Natural killer cell treated with Interleukin-12 subunit alpha and Interleukin-12 subunit beta and Interleukin-15 and Interleukin-18, amount 100 ng/mL, for 72 hours (primary cell): ENCODE results near the gene ZNF385B. TPM values are rescaled to one million over a fixed set of nuclear protein-coding genes. Genes with fewer than 3 reads are reported as not detected.

Experiments
- ATAC-seq, 2 donors: fragments of 150-1000 bp; cut with Tn5 transposase in 1 of 2; sonication (Bioruptor Pico), chemical (Tn5 transposase) in 1 of 2; 2 replicates each; pipeline ENCODE4 v1.10.0; 2021
- DNase-seq: peaks from one replicate; pipeline ENCODE4 v3.0.0; 2022; ENCODE audit warnings: low spot score
- H3K27ac Mint-ChIP-seq, 2 donors: 1 replicate in 1 of 2; 2 replicates in 1 of 2; pipeline ENCODE4 v1.8.0; 2022; ENCODE audit warnings: mixed read lengths in 2 of 2, mild to moderate bottlenecking in 1 of 2, moderate library complexity in 1 of 2
- H3K27me3 Mint-ChIP-seq, 2 donors: 1 replicate in 1 of 2; 2 replicates in 1 of 2; pipeline ENCODE4 v1.8.0; 2022; ENCODE audit warnings: mixed read lengths in 2 of 2
- H3K36me3 Mint-ChIP-seq: one replicate; pipeline ENCODE4 v1.8.0; 2022; ENCODE audit warnings: mixed read lengths
- H3K4me1 Mint-ChIP-seq, 2 donors: 1 replicate in 1 of 2; 2 replicates in 1 of 2; pipeline ENCODE4 v1.8.0; 2022; ENCODE audit warnings: low read depth in 2 of 2, mixed read lengths in 2 of 2, mild to moderate bottlenecking in 1 of 2
- H3K4me3 Mint-ChIP-seq: one replicate; pipeline ENCODE4 v1.8.0; 2022; ENCODE audit warnings: mixed read lengths
- H3K9me3 Mint-ChIP-seq: 2 replicates; pipeline ENCODE4 v1.8.0; 2022; ENCODE audit warnings: mixed read lengths
- total RNA-seq, 2 donors: library from RNA; stranded (reverse); gene quantifications; one replicate each; pipeline ENCODE4 v1.2.3, GENCODE V29; 2022

ZNF385B gene
- total RNA-seq, 2 donors from 2014 or later: not detected

DNA sequence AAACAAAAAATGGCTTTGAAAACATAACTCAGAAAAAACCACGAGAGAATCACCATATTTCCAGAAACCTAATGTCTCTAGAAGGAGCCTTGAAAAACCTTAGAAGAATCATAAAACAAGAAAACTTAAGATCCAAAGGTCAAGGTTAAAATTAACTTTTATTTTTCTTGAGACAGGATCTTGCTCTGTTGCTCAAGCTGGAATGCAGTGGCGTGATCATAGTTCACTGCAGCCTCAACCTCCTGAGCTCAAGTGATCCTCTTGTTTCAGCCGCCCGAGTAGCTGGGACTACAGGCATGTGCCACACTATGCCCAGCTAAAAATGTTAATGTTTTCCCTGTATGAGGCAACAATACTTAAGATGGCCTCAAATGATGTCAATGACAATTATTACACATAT lies 342.6 kb downstream of the ZNF385B start:
- Mint-ChIP-seq H3K36me3 (no peaks in the 10 kb centered on the region), H3K27me3 (no peaks in the 10 kb centered on the region), H3K9me3 (no peaks in the 10 kb centered on the region), H3K4me3 (no peak overlapping the region), H3K27ac (no peak overlapping the region), H3K4me1 (no peaks in the 10 kb centered on the region)
- ATAC-seq: no peak
- no peak for DNase-seq

DNA sequence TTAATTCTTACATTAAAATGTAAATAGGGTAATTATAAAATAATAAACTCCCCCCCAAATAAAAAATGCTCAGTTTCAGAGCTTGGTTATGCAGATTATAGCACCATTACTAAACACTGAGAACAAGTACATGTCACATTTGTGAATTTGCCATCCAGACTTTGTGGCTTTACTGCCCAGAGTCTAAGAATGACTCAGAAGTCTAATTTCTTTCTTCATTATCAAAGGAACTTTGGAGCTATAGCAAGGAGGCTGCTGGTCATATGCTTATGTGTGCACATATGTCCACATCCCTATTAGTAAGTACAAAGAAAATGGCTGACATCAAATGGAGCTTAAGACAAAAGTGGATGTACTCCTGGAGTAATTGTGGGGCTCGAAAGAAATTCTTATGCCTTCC lies 348.2 kb downstream of the ZNF385B start:
- Mint-ChIP-seq H3K4me3 (no peak overlapping the region), H3K9me3 (no peaks in the 10 kb centered on the region), H3K4me1 (no peaks in the 10 kb centered on the region), H3K27me3 (no peaks in the 10 kb centered on the region), H3K36me3 (no peaks in the 10 kb centered on the region), H3K27ac (no peak overlapping the region)
- DNase-seq: no peak
- no peak for ATAC-seq

DNA sequence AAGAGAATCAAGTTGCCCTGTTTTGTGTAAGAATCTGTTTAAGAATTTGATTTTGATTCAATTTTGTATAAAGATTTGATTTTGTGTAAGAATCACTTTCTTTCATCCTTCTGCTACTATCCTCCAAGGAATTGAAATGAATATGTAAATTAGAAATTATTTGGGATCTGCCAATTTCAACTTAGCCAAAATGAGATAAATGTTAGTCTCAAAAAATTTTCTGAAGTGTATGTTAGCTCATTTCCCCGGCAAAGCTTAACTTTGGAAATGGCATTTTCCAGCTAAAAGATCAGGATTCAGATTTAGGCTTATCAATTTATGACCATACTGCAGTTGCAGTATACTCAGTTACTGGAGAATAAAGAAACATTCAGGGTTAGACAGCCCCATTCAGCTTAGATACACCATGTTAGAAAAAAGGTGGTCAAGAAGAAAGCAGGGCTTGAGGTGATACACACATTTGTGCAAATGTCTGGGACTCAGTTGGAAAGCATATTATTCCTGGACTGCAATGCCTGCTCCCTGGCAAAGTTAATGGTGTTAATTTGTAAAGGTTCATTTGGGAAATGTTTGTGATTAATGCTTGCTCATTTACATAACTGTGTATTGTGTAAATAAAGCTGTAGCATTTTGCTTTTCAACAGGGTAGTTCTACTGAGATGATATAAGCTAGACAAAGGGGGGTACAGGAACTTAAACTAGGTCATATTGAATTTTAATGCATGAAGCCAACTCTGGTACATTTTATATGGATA lies 349.0 kb downstream of the ZNF385B start:
- Mint-ChIP-seq H3K27ac (no peak overlapping the region), H3K4me1 (no peaks in the 10 kb centered on the region), H3K36me3 (no peaks in the 10 kb centered on the region), H3K27me3 (no peaks in the 10 kb centered on the region), H3K4me3 (no peak overlapping the region), H3K9me3 (no peaks in the 10 kb centered on the region)
- DNase-seq (no peak), ATAC-seq (no peak)

DNA sequence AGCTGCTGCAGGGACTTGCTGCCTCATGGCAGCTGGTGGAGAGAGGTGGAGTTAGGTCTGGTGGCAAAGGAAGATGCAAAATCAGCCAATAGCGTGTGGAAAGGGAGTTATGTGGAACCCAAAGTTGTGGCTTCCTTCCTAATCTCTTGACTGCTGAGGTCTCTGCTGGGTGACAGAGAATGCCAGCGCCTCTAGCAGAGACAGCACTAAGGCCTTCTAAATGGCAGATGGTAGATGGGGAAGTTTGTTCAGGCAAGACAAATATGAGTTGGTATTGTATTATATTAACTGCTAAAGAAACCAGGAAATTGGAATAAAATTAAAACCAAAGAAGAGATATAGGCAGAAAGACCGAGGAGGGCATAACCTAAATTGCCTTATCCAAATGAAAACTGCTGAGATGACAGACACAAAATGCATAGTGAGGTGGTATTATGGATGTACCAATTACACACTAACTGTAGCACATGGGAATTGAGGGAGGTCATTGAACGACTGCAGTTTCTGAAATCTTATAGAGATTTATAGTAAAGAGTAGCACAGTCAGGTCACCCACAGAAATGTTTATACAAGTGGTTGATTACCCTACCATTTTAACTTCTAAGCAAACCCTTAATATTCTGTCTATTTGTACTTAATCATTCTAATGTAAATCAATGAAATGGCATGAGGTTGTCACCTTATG lies 350.2 kb downstream of the ZNF385B start:
- Mint-ChIP-seq H3K27me3 (no peaks in the 10 kb centered on the region), H3K4me1 (no peaks in the 10 kb centered on the region), H3K9me3 (no peaks in the 10 kb centered on the region), H3K36me3 (no peaks in the 10 kb centered on the region), H3K27ac (no peak overlapping the region), H3K4me3 (no peak overlapping the region)
- DNase-seq (no peak), ATAC-seq (no peak)

DNA sequence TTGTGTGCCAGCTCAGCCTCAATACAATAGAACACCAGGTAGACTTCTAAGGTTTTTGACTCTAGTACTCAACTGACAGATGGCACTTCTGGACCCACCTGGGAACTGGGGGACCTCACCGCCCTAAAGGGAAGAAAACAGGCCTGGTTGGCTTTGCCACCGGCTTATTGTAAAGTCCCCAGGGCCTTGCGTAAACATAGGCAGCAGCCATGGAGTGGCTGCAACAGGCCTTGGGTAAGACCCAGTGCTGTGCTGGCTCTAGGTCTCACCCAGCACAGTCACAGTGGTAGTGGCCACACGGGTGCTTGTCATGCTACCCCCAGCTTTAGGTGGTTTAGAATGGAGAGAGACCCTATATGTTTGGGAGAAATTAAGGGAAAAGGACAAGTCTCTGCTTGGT lies 366.1 kb downstream of the ZNF385B start:
- H3K4me1 Mint-ChIP-seq: no peaks in the 10 kb centered on the region
- H3K9me3 Mint-ChIP-seq: peaks cover 6% of the 10 kb centered on the region
- H3K36me3 Mint-ChIP-seq: no peaks in the 10 kb centered on the region
- no peak for DNase-seq
- H3K27ac Mint-ChIP-seq: no peak overlapping the region
- ATAC-seq: no peak
- H3K27me3 Mint-ChIP-seq: no peaks in the 10 kb centered on the region
- H3K4me3 Mint-ChIP-seq: no peak overlapping the region

DNA sequence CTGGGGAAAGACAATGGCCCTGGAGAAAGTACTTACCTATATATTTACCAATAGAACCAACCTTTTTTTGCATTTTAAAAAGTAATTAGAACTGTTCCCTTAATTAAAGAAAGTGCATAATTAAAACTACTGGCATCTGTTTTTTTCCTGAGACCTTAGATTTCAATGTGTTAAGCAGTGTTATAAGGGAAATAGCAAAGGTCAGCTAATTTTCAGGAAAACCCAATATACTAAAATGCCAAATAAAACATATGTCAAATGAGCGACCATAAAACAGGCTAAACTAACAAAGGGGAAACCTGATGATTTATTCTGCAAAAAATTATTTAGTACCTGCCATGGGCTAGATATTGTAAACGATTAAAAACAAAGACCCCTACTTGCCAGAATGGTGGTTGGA lies 372.8 kb downstream of the ZNF385B start:
- no peaks in the 10 kb centered on the region for H3K36me3 Mint-ChIP-seq
- no peak overlapping the region for H3K27ac Mint-ChIP-seq
- DNase-seq (no peak), ATAC-seq (no peak)
- no peaks in the 10 kb centered on the region for H3K27me3 Mint-ChIP-seq
- no peak overlapping the region for H3K4me3 Mint-ChIP-seq
- no peaks in the 10 kb centered on the region for H3K9me3 Mint-ChIP-seq
- no peaks in the 10 kb centered on the region for H3K4me1 Mint-ChIP-seq

DNA sequence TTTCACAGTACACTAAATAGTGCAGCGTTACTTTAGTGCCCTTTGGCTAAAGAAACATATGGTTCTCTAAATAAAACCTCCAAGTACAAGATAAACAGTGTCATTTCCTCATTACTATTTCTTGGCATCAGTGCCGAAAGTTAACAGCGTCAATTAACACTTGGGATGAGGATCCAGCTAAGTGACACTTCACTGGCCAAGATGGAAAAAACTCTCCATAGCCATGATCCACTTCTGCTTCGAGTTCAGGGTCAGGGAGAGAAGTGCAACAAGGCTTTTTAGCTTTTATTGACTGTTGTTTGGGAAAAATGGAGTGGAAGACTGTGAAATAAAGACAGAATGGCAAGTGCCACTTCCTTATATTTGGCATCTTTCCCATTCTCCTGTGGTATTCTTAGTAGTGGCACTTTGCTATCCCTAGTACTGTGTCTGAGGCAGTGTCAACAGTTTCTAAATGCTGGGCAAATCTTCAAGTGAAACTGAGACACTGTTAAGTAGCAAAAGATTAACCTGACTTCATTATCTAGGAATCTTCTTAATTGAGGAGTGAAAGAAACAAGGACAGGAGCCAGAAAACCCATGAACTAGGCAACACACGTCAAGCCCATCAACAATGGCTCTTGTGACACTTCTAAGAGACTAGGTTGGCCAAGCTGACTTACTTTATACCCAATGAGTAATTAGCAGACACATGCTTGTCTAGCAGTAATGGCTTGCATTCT lies 374.2 kb downstream of the ZNF385B start:
- Mint-ChIP-seq H3K9me3 (no peaks in the 10 kb centered on the region), H3K27ac (no peak overlapping the region), H3K27me3 (no peaks in the 10 kb centered on the region), H3K36me3 (no peaks in the 10 kb centered on the region), H3K4me1 (no peaks in the 10 kb centered on the region), H3K4me3 (no peak overlapping the region)
- DNase-seq: no peak
- no peak for ATAC-seq

DNA sequence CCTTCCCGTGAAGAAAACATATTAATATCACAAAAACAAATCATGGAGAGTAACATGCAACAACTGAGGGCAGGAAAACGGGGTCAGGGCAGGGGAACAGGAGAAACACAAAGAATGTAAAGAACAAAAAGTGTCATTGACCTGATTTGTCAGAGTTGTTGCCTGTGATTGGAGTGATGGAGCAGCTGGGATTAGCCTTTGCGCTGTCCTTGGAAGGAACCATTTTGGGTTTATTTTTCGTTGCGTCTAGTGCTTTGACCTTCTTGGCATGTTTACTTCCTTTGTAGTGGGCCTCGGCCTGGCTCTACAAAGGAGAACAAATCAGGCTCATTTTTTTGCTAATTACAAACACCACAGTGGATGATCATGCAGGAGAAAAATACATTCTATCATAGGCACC lies 378.3 kb downstream of the ZNF385B start:
- Mint-ChIP-seq H3K27ac (no peak overlapping the region), H3K4me1 (no peaks in the 10 kb centered on the region), H3K36me3 (no peaks in the 10 kb centered on the region), H3K9me3 (no peaks in the 10 kb centered on the region), H3K4me3 (no peak overlapping the region), H3K27me3 (no peaks in the 10 kb centered on the region)
- no peak for ATAC-seq
- DNase-seq: no peak

DNA sequence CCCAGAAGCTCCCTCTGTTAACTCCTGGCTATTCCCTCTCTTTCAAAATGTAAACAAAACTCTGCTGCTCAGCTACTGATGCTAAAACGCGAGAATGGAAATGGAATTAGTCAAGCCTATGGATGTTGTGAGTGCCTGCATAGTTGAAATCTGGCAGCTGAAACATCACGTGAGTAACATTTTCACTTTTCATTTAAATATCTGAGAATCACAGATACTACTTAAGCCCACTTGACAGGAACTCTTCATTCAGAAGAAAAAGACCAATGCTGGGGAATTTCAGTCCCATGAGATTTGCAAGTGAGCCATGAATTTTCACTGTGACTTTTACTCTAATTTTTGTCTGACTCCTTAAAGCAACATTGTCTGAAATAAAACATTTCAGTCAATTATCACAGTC lies 381.5 kb downstream of the ZNF385B start:
- Mint-ChIP-seq H3K27ac (no peak overlapping the region), H3K4me3 (no peak overlapping the region), H3K4me1 (no peaks in the 10 kb centered on the region), H3K36me3 (no peaks in the 10 kb centered on the region), H3K27me3 (no peaks in the 10 kb centered on the region), H3K9me3 (no peaks in the 10 kb centered on the region)
- DNase-seq (no peak), ATAC-seq (no peak)

DNA sequence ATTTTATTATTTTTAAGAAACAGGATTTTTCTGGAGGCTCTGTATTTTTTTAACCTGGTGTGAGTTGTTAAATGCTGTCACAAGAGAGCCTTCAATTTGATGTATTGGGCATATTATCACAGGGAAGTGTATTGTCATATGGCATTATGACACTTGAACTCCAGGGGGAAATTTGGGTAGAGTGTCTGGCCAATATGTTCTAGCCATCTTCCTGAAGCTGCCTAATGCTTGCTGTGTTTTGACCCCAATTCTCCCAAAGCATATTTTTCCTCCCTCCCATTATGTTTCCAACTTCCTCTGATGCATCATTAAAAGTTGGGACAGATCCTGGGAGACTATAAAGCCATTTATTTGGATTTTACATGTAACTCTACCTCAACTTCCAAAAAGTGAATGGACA lies 382.6 kb downstream of the ZNF385B start:
- H3K27me3 Mint-ChIP-seq: no peaks in the 10 kb centered on the region
- no peaks in the 10 kb centered on the region for H3K9me3 Mint-ChIP-seq
- DNase-seq: no peak
- no peak overlapping the region for H3K27ac Mint-ChIP-seq
- no peak overlapping the region for H3K4me3 Mint-ChIP-seq
- ATAC-seq: no peak
- no peaks in the 10 kb centered on the region for H3K36me3 Mint-ChIP-seq
- no peaks in the 10 kb centered on the region for H3K4me1 Mint-ChIP-seq

DNA sequence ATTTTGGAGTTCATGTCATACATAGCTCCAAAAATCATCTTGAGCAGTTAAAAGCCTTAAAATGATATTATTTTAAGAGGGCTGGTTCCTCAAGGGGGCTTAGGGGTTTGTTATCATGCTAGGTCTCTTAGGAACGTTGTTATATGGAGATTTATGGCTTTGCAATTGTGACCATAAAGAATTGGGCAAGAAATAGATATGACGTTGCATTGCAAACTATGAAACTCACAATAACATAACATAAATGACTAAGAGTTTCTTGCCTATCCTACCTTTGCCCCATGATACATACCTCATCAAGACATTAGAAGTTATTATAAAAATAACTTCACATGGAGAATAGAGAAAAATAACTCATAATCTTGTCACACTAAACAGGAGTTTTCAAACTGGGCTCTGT lies 390.4 kb downstream of the ZNF385B start:
- no peak for ATAC-seq
- H3K27me3 Mint-ChIP-seq: no peaks in the 10 kb centered on the region

DNA sequence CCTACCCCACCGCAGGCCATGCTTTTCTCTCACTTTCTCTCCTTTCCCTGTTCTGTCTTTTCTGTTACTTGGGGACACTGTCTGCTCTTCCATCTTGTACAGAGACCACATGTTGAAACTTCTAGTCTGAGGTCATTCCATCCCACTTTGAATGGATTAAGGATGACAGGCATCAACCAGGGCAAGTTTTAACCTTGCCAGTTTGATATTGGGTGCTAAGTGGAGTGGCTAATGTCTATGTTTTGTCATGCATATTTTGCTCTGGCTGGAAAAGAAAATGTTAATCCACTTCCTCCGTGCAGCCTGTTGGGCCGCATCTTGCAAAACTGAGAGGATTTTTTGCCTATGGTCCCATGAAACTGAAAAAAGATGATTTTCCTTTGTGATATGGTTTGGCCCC lies 391.3 kb downstream of the ZNF385B start:
- H3K9me3 Mint-ChIP-seq: peaks cover 4% of the 10 kb centered on the region
- ATAC-seq (no peak), DNase-seq (no peak)
- peaks cover 3% of the 10 kb centered on the region for H3K36me3 Mint-ChIP-seq
- no peak overlapping the region for H3K4me3 Mint-ChIP-seq
- H3K4me1 Mint-ChIP-seq: no peaks in the 10 kb centered on the region
- H3K27me3 Mint-ChIP-seq: peaks cover under 1 to 4% of the 10 kb centered on the region in 2 donors
- H3K27ac Mint-ChIP-seq: no peak overlapping the region

More for the DNA sequence above, 390.4 kb downstream of the ZNF385B start:
- no peaks in the 10 kb centered on the region for H3K36me3 Mint-ChIP-seq
- DNase-seq: no peak
- H3K4me1 Mint-ChIP-seq: no peaks in the 10 kb centered on the region
- H3K4me3 Mint-ChIP-seq: no peak overlapping the region
- H3K27ac Mint-ChIP-seq: no peak overlapping the region
- H3K9me3 Mint-ChIP-seq: no peaks in the 10 kb centered on the region

DNA sequence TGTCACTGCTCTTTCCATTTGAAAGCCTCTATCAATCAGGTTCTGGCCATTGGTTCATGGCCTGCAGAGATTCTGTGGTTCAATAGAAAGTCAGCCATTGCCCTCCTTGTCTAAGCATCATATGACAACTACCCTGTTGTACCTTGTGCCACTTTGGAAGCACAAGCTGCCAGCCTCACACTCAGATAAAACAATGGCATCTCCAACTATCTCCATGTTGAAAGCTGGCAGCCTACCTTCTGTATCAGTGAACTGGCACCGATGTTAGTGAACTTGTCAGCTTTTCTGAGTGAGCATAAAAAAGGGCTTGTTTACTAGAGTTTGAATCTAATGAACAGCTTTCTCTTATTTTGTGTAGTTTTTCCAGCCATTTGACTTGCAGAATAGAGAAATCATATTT lies 393.5 kb downstream of the ZNF385B start:
- no peak for ATAC-seq
- peaks cover 7% of the 10 kb centered on the region for H3K9me3 Mint-ChIP-seq
- H3K36me3 Mint-ChIP-seq: peaks cover 6% of the 10 kb centered on the region
- DNase-seq: no peak
- peaks cover 4 to 7% of the 10 kb centered on the region in 2 donors for H3K27me3 Mint-ChIP-seq
- no peaks in the 10 kb centered on the region for H3K4me1 Mint-ChIP-seq
- H3K4me3 Mint-ChIP-seq: no peak overlapping the region
- no peak overlapping the region for H3K27ac Mint-ChIP-seq

DNA sequence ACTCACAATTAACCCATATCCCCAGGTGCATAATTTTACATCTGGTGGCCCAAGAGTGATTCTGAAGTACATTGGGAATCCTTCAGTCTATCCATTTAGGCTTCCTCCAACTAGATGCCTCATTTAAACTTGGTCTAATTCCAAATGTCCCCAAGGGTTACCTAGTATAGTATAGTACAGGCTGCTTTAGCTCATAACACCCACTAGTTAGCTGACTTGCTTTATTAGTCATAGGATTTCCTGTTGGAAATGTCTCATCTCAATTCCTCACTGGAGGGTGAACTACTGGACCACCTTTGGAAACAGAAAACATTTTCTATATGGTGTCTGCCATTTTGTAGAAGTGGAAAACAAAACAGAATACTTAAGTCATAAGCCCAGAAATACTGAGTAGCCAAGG lies 394.3 kb downstream of the ZNF385B start:
- Mint-ChIP-seq H3K4me1 (no peaks in the 10 kb centered on the region), H3K4me3 (no peak overlapping the region), H3K27me3 (peaks cover 4 to 7% of the 10 kb centered on the region in 2 donors), H3K9me3 (peaks cover 7% of the 10 kb centered on the region), H3K36me3 (peaks cover 6% of the 10 kb centered on the region), H3K27ac (no peak overlapping the region)
- DNase-seq: no peak
- no peak for ATAC-seq
